GM21381 (cell line): Measurements from ENCODE around the gene FARS2.

Experiments
- ATAC-seq: cut with Tn5 transposase; IDR thresholded peaks from one replicate; pipeline ENCODE4 v1.9.1; 2021; ENCODE audit warnings: mild to moderate bottlenecking, moderate library complexity; ENCODE audit not compliant: unreplicated experiment

The FARS2 gene

GRCh38 chr6:5260661-5261544, at the start of gene FARS2, which contains the start of gene LYRM4:
TSS of gene FARS2 (plus strand) at chr6:5261513.
TSS of gene LYRM4 (minus strand) at chr6:5260950. CDS start at chr6:5260733, 217 bp downstream.
- ATAC-seq = peak; percentile 75

GRCh38 chr6:5213836-5214235, 47.5 kb upstream of the FARS2 start:
- no peak for ATAC-seq

GRCh38 chr6:5214570-5215052, 46.7 kb upstream of the FARS2 start:
- no peak for ATAC-seq

GRCh38 chr6:5215159-5215558, 46.2 kb upstream of the FARS2 start:
- no peak for ATAC-seq

- ATAC-seq = no peak
Measured at GRCh38 chr6:5215799-5216198, 45.5 kb upstream of the FARS2 start.

GRCh38 chr6:5217356-5217755, 44.0 kb upstream of the FARS2 start:
- no peak for ATAC-seq

GRCh38 chr6:5219011-5219691, 42.2 kb upstream of the FARS2 start:
- ATAC-seq = no peak

GRCh38 chr6:5220443-5220842, 40.9 kb upstream of the FARS2 start:
- ATAC-seq = no peak

GRCh38 chr6:5223309-5223708, 38.0 kb upstream of the FARS2 start:
- ATAC-seq = no peak

- no peak for ATAC-seq
Measured at GRCh38 chr6:5229356-5229755, 32.0 kb upstream of the FARS2 start.

- ATAC-seq = no peak
Measured at GRCh38 chr6:5230081-5230480, 31.2 kb upstream of the FARS2 start.

- ATAC-seq = no peak
Measured at GRCh38 chr6:5231289-5231688, 30.0 kb upstream of the FARS2 start.

- ATAC-seq = no peak
Measured at GRCh38 chr6:5234874-5235273, 26.4 kb upstream of the FARS2 start.

GRCh38 chr6:5235830-5236229, 25.5 kb upstream of the FARS2 start:
- ATAC-seq = no peak

GRCh38 chr6:5237805-5238204, 23.5 kb upstream of the FARS2 start:
- no peak for ATAC-seq

GRCh38 chr6:5238336-5238735, 23.0 kb upstream of the FARS2 start:
- no peak for ATAC-seq

- no peak for ATAC-seq
Measured at GRCh38 chr6:5241252-5241651, 20.1 kb upstream of the FARS2 start.

- ATAC-seq = no peak
Measured at GRCh38 chr6:5243069-5243468, 18.2 kb upstream of the FARS2 start.

- no peak for ATAC-seq
Measured at GRCh38 chr6:5246141-5247097, 14.9 kb upstream of the FARS2 start.

GRCh38 chr6:5247201-5247600, 14.1 kb upstream of the FARS2 start:
- no peak for ATAC-seq
